Ectodermal cell (in vitro differentiated cells): ENCODE measurements around the gene FGF11.
A peak's percentile ranks its signal among the peaks of the same experiment; 100 is the strongest.

Experiments used
- H3K27ac ChIP-seq: 2 replicates; pipeline ENCODE4 v1.7.0; 2013; ENCODE audit warnings: mild to moderate bottlenecking, low read depth, low read length; ENCODE audit not compliant: insufficient read depth, poor library complexity, severe bottlenecking
- H3K27me3 ChIP-seq: 2 replicates; pipeline ENCODE4 v1.7.0; 2013; ENCODE audit warnings: mild to moderate bottlenecking, low read length; ENCODE audit not compliant: insufficient read depth, control insufficient read depth, poor library complexity, severe bottlenecking
- H3K36me3 ChIP-seq: one replicate; pipeline ENCODE4 v1.7.0; 2013; ENCODE audit warnings: low read length; ENCODE audit not compliant: control insufficient read depth, insufficient read depth
- H3K4me1 ChIP-seq: one replicate; pipeline ENCODE4 v1.7.0; 2013; ENCODE audit warnings: low read length; ENCODE audit not compliant: control insufficient read depth, insufficient read depth
- H3K4me3 ChIP-seq: 2 replicates; pipeline ENCODE4 v1.7.0; 2013; ENCODE audit warnings: low read depth, low read length, control low read depth; ENCODE audit not compliant: insufficient read depth
- H3K9me3 ChIP-seq: 2 replicates; pipeline ENCODE4 v1.7.0; 2013; ENCODE audit warnings: mild to moderate bottlenecking, low read length, moderate library complexity; ENCODE audit not compliant: control insufficient read depth
- WGBS, 2 experiments: methylation state at CpG; one replicate each; pipeline ENCODE4 v1.1.7; 2013; ENCODE audit warnings: missing lambda C conversion rate in 2 of 2; 5-methylcytosine and 5-hydroxymethylcytosine counted together

The FGF11 gene

DNA sequence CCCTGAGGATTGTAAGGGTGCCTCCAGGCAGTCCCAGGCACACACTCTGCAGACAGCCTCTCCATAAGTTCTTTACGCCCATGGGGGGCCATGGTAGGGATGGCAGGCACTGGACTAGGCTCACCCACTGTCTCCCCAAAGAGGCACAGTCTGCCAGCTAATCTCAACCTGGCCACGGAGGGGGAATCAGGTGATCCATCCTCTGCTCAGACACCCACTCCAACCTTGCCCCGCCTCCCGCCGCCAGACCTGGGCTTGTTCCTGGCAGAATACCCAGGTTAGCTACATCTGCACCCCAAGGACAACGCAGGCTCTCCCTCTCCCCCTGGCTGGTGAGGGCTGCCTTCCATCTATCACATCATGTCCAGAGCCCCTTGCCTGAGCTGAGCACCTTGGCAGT lies 30.4 kb upstream of the FGF11 start:
- H3K4me1 ChIP-seq = peaks cover 22% of the 10 kb centered on the region
- peaks cover 24% of the 10 kb centered on the region for H3K36me3 ChIP-seq
- no peaks in the 10 kb centered on the region for H3K27me3 ChIP-seq
- no peak overlapping the region for H3K27ac ChIP-seq
- no peaks in the 10 kb centered on the region for H3K9me3 ChIP-seq
- 93 to 94% methylated on average over 6 of the region's 6 CpGs for WGBS, 2 experiments
- no peak overlapping the region for H3K4me3 ChIP-seq

DNA sequence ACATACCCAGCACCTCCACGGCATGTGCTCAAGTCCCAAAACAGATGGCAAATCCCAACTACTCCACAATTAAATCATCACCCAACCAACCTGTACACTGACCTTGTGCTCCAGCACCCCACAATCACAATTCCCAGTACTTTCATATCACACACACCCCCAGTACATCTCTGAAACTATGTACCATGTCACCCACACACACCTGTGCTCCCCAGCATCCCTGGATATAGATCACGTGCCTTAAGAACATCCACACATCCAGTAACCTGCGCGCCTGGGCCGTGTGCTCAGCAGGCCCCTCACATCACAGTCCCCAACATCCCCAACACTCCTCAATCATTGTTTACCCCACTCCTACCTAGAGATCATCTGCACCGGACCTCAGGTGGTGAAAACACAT lies 29.6 kb upstream of the FGF11 start:
- Histone ChIP-seq H3K27me3 (no peaks in the 10 kb centered on the region), H3K4me1 (peaks cover 22% of the 10 kb centered on the region), H3K9me3 (no peaks in the 10 kb centered on the region), H3K4me3 (no peak overlapping the region), H3K36me3 (peaks cover 25% of the 10 kb centered on the region), H3K27ac (no peak overlapping the region)
- 95 to 97% methylated on average over 6 of the region's 6 CpGs for WGBS, 2 experiments

DNA sequence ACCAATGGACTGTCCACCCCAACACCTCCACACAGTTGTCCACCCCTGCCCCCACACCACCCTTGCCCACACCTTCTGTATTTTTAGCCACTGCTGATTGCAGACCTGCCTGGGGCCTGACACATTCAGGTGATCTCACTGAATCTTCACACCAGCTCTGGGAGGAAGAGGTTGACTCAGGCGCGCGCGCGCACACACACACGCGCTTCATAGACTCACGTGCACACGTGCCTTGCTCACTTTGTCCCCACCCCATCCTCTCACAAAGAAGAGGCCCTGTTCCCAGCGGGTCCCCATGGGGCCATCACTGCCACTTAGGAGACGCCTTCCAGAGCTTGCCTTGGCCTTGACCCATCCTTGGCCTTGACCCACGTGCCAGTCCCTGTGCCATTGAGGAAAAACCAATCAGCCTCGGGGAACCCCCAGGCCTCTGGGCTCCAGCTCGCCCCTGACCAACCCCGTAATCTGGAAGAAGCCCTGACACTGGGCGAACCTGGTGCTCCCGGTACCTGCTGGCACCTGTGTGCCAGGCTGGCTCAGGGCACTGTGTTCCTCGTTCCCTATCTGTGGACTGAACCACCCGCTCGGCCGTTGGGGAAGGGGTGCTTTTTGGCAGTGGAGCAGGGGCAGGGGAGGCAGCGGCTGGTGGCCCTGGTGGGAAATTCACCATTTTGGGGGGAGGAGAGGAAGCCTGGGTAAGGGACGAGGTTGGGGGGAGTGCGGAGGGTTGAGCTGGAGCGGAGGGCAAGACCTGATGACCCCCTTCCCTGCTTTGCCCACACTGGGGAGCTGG lies 28.5 kb upstream of the FGF11 start:
- 95 to 96% methylated on average over 25 of the region's 25 CpGs for WGBS, 2 experiments
- peaks cover 22% of the 10 kb centered on the region for H3K4me1 ChIP-seq
- H3K27ac ChIP-seq = no peak overlapping the region
- H3K4me3 ChIP-seq = no peak overlapping the region
- no peaks in the 10 kb centered on the region for H3K9me3 ChIP-seq
- peaks cover 36% of the 10 kb centered on the region for H3K36me3 ChIP-seq
- H3K27me3 ChIP-seq = no peaks in the 10 kb centered on the region

DNA sequence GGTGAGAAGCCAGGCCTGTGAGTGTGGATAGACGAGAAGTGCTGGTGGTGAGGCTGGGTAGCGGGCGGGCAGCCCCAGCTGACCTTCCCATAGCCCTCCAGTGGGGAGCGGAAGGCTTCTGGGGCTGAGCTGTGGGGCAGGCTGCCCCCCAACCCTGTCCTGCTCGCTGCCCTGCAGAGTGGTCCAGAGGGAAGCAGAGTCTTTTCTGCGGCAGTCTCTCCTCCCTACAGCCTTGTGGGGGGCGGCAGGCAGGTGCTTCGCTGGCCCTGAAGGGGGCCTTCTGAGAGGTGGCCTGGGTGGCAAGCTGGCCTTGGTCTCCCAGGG lies 27.9 kb upstream of the FGF11 start:
- H3K4me3 ChIP-seq = no peak overlapping the region
- peaks cover 19% of the 10 kb centered on the region for H3K4me1 ChIP-seq
- H3K36me3 ChIP-seq = peaks cover 37% of the 10 kb centered on the region
- 89 to 93% methylated on average over 8 of the region's 8 CpGs for WGBS, 2 experiments
- H3K27ac ChIP-seq = no peak overlapping the region
- no peaks in the 10 kb centered on the region for H3K9me3 ChIP-seq
- no peaks in the 10 kb centered on the region for H3K27me3 ChIP-seq

- no peak overlapping the region for H3K4me3 ChIP-seq
- no peak overlapping the region for H3K27ac ChIP-seq
- WGBS, 2 experiments = 89 to 94% methylated on average over 6 of the region's 6 CpGs
- no peaks in the 10 kb centered on the region for H3K27me3 ChIP-seq
- H3K9me3 ChIP-seq = no peaks in the 10 kb centered on the region
- H3K4me1 ChIP-seq = peaks cover 15% of the 10 kb centered on the region
- H3K36me3 ChIP-seq = peaks cover 36% of the 10 kb centered on the region
Measured at GRCh38 chr17:7413346-7413985, 25.8 kb upstream of the FGF11 start.

- Histone ChIP-seq H3K9me3 (no peaks in the 10 kb centered on the region), H3K27me3 (no peaks in the 10 kb centered on the region), H3K27ac (no peak overlapping the region), H3K36me3 (peaks cover 23% of the 10 kb centered on the region), H3K4me3 (no peak overlapping the region), H3K4me1 (peaks cover 28% of the 10 kb centered on the region)
- 88% methylated on average over 14 of the region's 14 CpGs for WGBS, 2 experiments
Measured at GRCh38 chr17:7414837-7415236, 24.5 kb upstream of the FGF11 start.

GRCh38 chr17:7415784-7416183 lies 23.5 kb upstream of the FGF11 start:
- 95% methylated on average over 23 of the region's 23 CpGs for WGBS, 2 experiments
- Histone ChIP-seq H3K36me3 (peaks cover 13% of the 10 kb centered on the region), H3K27ac (no peak overlapping the region)

GRCh38 chr17:7416323-7416722 lies 23.0 kb upstream of the FGF11 start:
- H3K9me3 ChIP-seq = no peaks in the 10 kb centered on the region
- peaks cover 12% of the 10 kb centered on the region for H3K36me3 ChIP-seq
- no peak overlapping the region for H3K4me3 ChIP-seq
- no peak overlapping the region for H3K27ac ChIP-seq
- peaks cover 40% of the 10 kb centered on the region for H3K4me1 ChIP-seq
- WGBS, 2 experiments = 85% methylated on average over 5 to 6 of the region's 6 CpGs
- no peaks in the 10 kb centered on the region for H3K27me3 ChIP-seq

More at GRCh38 chr17:7415784-7416183, 23.5 kb upstream of the FGF11 start:
- peaks cover 37% of the 10 kb centered on the region for H3K4me1 ChIP-seq
- no peaks in the 10 kb centered on the region for H3K9me3 ChIP-seq
- H3K4me3 ChIP-seq = no peak overlapping the region
- H3K27me3 ChIP-seq = no peaks in the 10 kb centered on the region

- H3K27ac ChIP-seq = no peak overlapping the region
- peaks cover 12% of the 10 kb centered on the region for H3K36me3 ChIP-seq
- H3K4me1 ChIP-seq = peaks cover 40% of the 10 kb centered on the region
- H3K9me3 ChIP-seq = no peaks in the 10 kb centered on the region
- no peaks in the 10 kb centered on the region for H3K27me3 ChIP-seq
- no peak overlapping the region for H3K4me3 ChIP-seq
- 94% methylated on average over 54 of the region's 54 CpGs for WGBS, 2 experiments
Measured at GRCh38 chr17:7417056-7417655, 22.2 kb upstream of the FGF11 start.

DNA sequence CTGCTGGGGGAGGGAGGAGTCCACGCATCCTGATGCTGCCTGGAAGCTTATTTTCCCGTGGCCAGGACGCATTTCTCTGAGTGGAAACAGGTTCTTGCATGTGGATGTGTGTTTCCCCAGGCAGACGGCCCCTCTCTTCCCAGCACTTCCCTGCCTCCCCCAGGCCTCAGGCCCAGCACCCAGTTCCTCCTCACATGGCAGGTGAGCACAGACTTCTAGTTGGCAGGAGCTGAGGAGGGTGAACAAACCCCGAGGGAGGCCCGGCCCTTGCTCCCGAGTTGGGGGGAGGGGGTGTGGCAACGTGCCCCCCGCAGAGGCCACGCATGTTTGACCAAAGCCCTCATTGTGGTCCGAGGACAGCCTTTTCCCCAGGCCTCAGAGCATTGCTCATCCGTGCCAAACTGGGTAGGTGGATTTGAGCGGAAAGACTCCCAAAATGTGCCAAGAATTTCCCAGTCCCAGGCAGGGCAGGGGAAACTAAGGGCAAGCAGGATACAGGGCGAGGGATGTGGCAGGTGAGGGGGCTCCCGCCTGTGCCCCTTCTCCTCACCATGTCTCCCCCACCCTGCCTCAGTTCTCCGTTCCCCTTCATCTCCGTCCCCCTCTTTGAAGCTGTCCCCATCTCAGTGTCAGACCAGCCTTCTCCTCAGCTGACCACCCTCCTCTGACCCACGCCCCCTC lies 20.7 kb upstream of the FGF11 start:
- Histone ChIP-seq H3K4me1 (peaks cover 31% of the 10 kb centered on the region), H3K36me3 (peaks cover 12% of the 10 kb centered on the region), H3K27me3 (no peaks in the 10 kb centered on the region), H3K4me3 (no peak overlapping the region), H3K27ac (peak overlapping the region; percentile 8), H3K9me3 (no peaks in the 10 kb centered on the region)
- 73 to 76% methylated on average over 18 of the region's 18 CpGs for WGBS, 2 experiments
